Smooth muscle cell (in vitro differentiated cells): ENCODE data around the gene CDK19. TPM values are rescaled to one million over a fixed set of nuclear protein-coding genes. Genes with fewer than 3 reads are reported as not detected.

Experiments
- DNase-seq: peaks from one replicate; lab custom pipeline; 2025; ENCODE audit not compliant: unreplicated experiment; lab: John Stamatoyannopoulos, UW
- H2AFZ ChIP-seq: fragments of 200-600 bp; sonication (generic); 2 replicates; pipeline ENCODE4 v1.6.0; 2016; ENCODE audit warnings: antibody characterized with exemption, low read depth, mild to moderate bottlenecking
- H3F3A ChIP-seq: fragments of 200-600 bp; sonication (generic); 2 replicates; pipeline ENCODE4 v1.6.0; 2017; ENCODE audit warnings: antibody characterized with exemption, low read depth
- H3K27ac ChIP-seq: fragments of 200-600 bp; sonication (generic); 2 replicates; pipeline ENCODE4 v1.5.1; 2016; ENCODE audit warnings: low read depth, mild to moderate bottlenecking
- H3K27me3 ChIP-seq: fragments of 200-600 bp; sonication (generic); 2 replicates; pipeline ENCODE4 v1.6.1; 2016; ENCODE audit warnings: low read depth, mild to moderate bottlenecking
- H3K36me3 ChIP-seq: fragments of 200-600 bp; sonication (generic); 2 replicates; pipeline ENCODE4 v1.5.1; 2016; ENCODE audit warnings: low read depth
- H3K4me1 ChIP-seq: fragments of 200-600 bp; sonication (generic); 2 replicates; pipeline ENCODE4 v1.5.1; 2016; ENCODE audit warnings: low read depth
- H3K4me2 ChIP-seq: fragments of 200-600 bp; sonication (generic); 2 replicates; pipeline ENCODE4 v1.6.0; 2016; ENCODE audit warnings: mild to moderate bottlenecking
- H3K4me3 ChIP-seq: fragments of 200-600 bp; sonication (generic); 2 replicates; pipeline ENCODE4 v1.5.1; 2016; ENCODE audit warnings: mild to moderate bottlenecking
- H3K79me2 ChIP-seq: fragments of 200-600 bp; sonication (generic); 2 replicates; pipeline ENCODE4 v1.6.0; 2016; ENCODE audit warnings: low read depth, mild to moderate bottlenecking
- H3K9ac ChIP-seq: fragments of 200-600 bp; sonication (generic); 2 replicates; pipeline ENCODE4 v1.6.0; 2016; ENCODE audit warnings: low read depth
- H3K9me3 ChIP-seq: fragments of 200-600 bp; sonication (generic); replicated peaks from 2 replicates; pipeline ENCODE4 v1.5.1; 2016; ENCODE audit warnings: low read depth
- H4K20me1 ChIP-seq: fragments of 200-600 bp; sonication (generic); 2 replicates; pipeline ENCODE4 v1.6.0; 2016; ENCODE audit warnings: low read depth
- WGBS: methylation state at CpG from one replicate; pipeline ENCODE4 v1.1.7; 2016; ENCODE audit warnings: low lambda C conversion rate; 5-methylcytosine and 5-hydroxymethylcytosine counted together
- polyA plus RNA-seq: library from polyadenylated mRNA; unstranded; fragments of >200 nt; fragmentation: Nextera tagmentation; extraction: Ambion mirVana; gene quantifications from 2 replicates; pipeline ENCODE4 v1.2.1, GENCODE V29; 2016
- total RNA-seq: library from RNA; depleted of rRNA; stranded (reverse); fragments of >200 nt; gene quantifications from 2 replicates; pipeline ENCODE4 v1.2.3, GENCODE V29; 2014
- TF ChIP-seq, protein P1 (sequence below): fragments of 200-600 bp; sonication (generic); IDR thresholded peaks from 2 replicates; pipeline ENCODE4 v1.5.1; 2017; ENCODE audit warnings: borderline replicate concordance, mild to moderate bottlenecking, antibody characterized with exemption; ENCODE audit not compliant: insufficient read depth, poor library complexity, severe bottlenecking

Gene CDK19
- total and polyA plus RNA-seq, 2 experiments from 2014 or later = 3.7 to 14.0 TPM

DNA sequence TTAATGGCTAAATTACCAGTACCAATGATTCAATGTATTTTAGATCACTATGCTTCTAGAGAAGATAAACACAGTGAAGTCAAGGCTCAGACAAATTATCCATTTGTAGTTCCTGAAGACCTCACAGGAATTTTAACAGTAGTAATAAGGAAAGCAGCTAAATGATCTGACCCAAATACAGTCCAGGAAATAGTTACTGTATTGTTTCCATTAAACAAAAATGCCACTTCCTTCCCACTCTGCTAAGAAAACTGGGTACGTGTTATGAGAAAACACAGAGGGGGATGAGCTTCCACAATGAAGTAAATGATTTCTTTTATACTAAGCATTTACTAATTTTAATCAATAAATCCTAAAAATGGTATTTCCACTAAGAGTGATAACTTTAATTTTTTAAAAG lies 127.9 kb downstream of the CDK19 start:
- Histone ChIP-seq H3K27ac (no peak overlapping the region), H3K79me2 (no peaks in the 10 kb centered on the region), H3K4me3 (no peak overlapping the region), H3K4me2 (no peak overlapping the region), H4K20me1 (peaks cover 17% of the 10 kb centered on the region), H3K36me3 (no peaks in the 10 kb centered on the region), H3K27me3 (no peaks in the 10 kb centered on the region), H3K9me3 (no peaks in the 10 kb centered on the region), H3K9ac (no peak overlapping the region), H3F3A (no peaks in the 10 kb centered on the region), H2AFZ (no peak overlapping the region), H3K4me1 (no peaks in the 10 kb centered on the region)
- WGBS = 78% methylated on average over 1 of the region's 1 CpG
- TF ChIP-seq, protein P1, sequence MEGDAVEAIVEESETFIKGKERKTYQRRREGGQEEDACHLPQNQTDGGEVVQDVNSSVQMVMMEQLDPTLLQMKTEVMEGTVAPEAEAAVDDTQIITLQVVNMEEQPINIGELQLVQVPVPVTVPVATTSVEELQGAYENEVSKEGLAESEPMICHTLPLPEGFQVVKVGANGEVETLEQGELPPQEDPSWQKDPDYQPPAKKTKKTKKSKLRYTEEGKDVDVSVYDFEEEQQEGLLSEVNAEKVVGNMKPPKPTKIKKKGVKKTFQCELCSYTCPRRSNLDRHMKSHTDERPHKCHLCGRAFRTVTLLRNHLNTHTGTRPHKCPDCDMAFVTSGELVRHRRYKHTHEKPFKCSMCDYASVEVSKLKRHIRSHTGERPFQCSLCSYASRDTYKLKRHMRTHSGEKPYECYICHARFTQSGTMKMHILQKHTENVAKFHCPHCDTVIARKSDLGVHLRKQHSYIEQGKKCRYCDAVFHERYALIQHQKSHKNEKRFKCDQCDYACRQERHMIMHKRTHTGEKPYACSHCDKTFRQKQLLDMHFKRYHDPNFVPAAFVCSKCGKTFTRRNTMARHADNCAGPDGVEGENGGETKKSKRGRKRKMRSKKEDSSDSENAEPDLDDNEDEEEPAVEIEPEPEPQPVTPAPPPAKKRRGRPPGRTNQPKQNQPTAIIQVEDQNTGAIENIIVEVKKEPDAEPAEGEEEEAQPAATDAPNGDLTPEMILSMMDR = no peak
- no peak for DNase-seq

DNA sequence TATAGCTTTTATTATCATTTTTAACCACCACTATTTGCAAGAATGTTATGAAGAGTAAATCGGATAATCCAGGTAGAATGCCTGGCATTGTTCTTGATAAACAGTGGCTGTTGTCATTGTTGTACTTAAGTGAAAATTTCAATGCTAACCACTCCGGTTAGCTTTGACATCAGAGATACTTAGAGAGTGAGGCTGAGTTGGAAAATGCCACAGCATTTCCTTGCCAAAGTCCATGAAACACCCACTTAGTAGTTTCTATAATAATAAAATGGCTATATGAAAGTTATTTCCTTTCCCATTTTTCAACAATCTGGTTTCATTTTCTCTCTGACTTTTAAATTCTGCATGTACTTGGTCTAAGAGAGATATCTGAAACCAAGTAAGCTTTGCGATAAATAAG lies 132.0 kb downstream of the CDK19 start:
- Histone ChIP-seq H3K4me2 (no peak overlapping the region), H3K27me3 (no peaks in the 10 kb centered on the region), H3K36me3 (no peaks in the 10 kb centered on the region), H4K20me1 (no peaks in the 10 kb centered on the region), H3F3A (no peaks in the 10 kb centered on the region), H3K27ac (no peak overlapping the region), H3K4me1 (no peaks in the 10 kb centered on the region), H3K9ac (no peak overlapping the region), H2AFZ (no peak overlapping the region), H3K4me3 (no peak overlapping the region), H3K9me3 (no peaks in the 10 kb centered on the region), H3K79me2 (no peaks in the 10 kb centered on the region)
- WGBS = 93% methylated on average over 3 of the region's 3 CpGs
- no peak for DNase-seq
- TF ChIP-seq, protein P1 = no peak

DNA sequence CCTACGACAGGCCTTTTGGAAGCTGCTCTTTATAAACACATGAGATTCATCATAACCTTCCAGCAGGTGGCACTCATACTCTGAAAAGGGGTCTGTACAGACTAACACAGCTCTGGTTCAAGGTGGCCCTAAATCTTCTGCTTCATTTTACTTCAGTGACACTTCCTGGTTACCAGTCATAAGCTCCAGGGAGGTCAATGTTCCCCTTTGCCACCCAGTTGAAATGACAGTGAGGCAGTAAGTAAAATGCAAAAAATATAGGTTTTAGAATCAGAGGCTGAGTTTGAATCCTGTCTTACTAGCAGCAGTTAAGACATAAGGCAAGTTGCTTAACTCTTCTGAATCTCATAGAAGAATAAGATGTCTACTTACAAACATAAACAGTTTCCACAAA lies 132.8 kb downstream of the CDK19 start:
- no peaks in the 10 kb centered on the region for H3K79me2 ChIP-seq
- H3K4me1 ChIP-seq = no peaks in the 10 kb centered on the region
- H3K9me3 ChIP-seq = no peaks in the 10 kb centered on the region
- no peak overlapping the region for H3K4me2 ChIP-seq
- H2AFZ ChIP-seq = no peak overlapping the region
- H4K20me1 ChIP-seq = no peaks in the 10 kb centered on the region
- TF ChIP-seq, protein P1 = peak; percentile 64
- H3K4me3 ChIP-seq = no peak overlapping the region
- no peaks in the 10 kb centered on the region for H3K27me3 ChIP-seq
- 55% methylated on average over 1 of the region's 1 CpG for WGBS
- H3K27ac ChIP-seq = no peak overlapping the region
- H3F3A ChIP-seq = no peaks in the 10 kb centered on the region
- H3K36me3 ChIP-seq = no peaks in the 10 kb centered on the region
- H3K9ac ChIP-seq = no peak overlapping the region
- no peak for DNase-seq

DNA sequence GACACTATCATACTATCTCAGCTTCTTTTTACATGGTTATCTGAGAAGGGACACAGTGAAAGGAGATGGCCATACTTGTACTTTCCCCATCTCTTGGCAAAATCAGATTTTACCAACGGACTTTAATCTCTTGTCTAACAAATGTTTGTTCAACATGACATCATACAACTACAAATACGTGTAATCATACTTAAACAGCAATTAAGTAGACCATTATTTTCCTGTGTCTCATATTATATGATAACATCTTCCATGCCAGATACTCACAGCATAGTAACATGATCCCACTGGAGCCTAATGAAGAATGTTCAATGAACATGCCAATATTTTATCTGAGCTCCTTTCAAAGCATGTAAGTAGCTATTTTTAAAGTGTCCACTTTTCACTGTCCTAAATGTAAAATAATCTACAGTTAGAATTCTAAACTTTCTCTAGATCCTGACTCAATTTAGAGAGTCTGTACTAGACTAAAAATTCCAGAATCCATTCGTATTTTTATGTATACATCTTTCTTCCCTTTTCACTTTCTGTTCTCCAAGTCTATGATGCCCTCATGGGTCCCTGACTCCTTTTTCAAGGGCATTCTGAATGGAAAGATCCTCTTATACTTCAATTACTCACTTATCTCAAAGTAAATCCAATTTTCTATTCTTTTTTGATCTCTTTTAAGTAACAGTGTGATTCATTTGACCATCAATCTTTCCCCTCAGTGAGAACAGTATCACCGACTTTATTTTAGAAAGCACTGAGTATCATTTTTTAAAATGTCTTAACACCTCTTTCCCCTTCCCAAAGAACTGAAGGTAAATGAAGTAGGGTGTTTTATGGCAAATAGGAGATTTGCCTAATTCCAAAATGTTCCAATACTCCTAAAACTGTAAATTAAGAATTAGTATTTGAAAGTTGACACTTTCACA lies 133.5 kb downstream of the CDK19 start:
- Histone ChIP-seq H3K36me3 (no peaks in the 10 kb centered on the region), H2AFZ (no peak overlapping the region), H3K4me1 (no peaks in the 10 kb centered on the region), H3F3A (no peaks in the 10 kb centered on the region), H3K27me3 (no peaks in the 10 kb centered on the region), H4K20me1 (no peaks in the 10 kb centered on the region), H3K27ac (no peak overlapping the region), H3K79me2 (no peaks in the 10 kb centered on the region), H3K4me3 (no peak overlapping the region), H3K9ac (no peak overlapping the region), H3K9me3 (no peaks in the 10 kb centered on the region), H3K4me2 (no peak overlapping the region)
- no peak for DNase-seq
- TF ChIP-seq, protein P1 = no peak
- WGBS = 77% methylated on average over 4 of the region's 4 CpGs
